Stimulated activated CD4-positive, alpha-beta T cell treated with anti-CD3 and anti-CD28 coated beads, Interleukin-4, amount 100 ng/mL, for 48 hours (primary cell): ENCODE measurements around the gene EEFSEC.

Experiments
- DNase-seq, 2 donors: peaks; one replicate each; pipeline ENCODE4 v3.0.0-alpha.2; 2020; ENCODE audit warnings: low read depth in 2 of 2

EEFSEC gene

GRCh38 chr3:128182656-128183055, 29.4 kb downstream of the EEFSEC start:
- DNase-seq = no peak

GRCh38 chr3:128185630-128186447, 32.6 kb downstream of the EEFSEC start:
- no peak for DNase-seq

GRCh38 chr3:128187495-128187894, 34.2 kb downstream of the EEFSEC start:
- no peak for DNase-seq

- no peak for DNase-seq
Observed at GRCh38 chr3:128188326-128188725, 35.0 kb downstream of the EEFSEC start.

GRCh38 chr3:128188956-128189355, 35.7 kb downstream of the EEFSEC start:
- DNase-seq = no peak

GRCh38 chr3:128190501-128190900, 37.2 kb downstream of the EEFSEC start:
- no peak for DNase-seq

- no peak for DNase-seq
Observed at GRCh38 chr3:128192131-128192530, 38.9 kb downstream of the EEFSEC start.

GRCh38 chr3:128193168-128193567, 39.9 kb downstream of the EEFSEC start:
- no peak for DNase-seq

GRCh38 chr3:128194843-128195242, 41.6 kb downstream of the EEFSEC start:
- DNase-seq = no peak

GRCh38 chr3:128195369-128195768, 42.1 kb downstream of the EEFSEC start:
- no peak for DNase-seq

- no peak for DNase-seq
Observed at GRCh38 chr3:128195802-128196201, 42.5 kb downstream of the EEFSEC start.

- no peak for DNase-seq
Observed at GRCh38 chr3:128196647-128197046, 43.4 kb downstream of the EEFSEC start.

GRCh38 chr3:128197855-128198254, 44.6 kb downstream of the EEFSEC start:
- no peak for DNase-seq

GRCh38 chr3:128198313-128198712, 45.0 kb downstream of the EEFSEC start:
- DNase-seq = no peak

- DNase-seq = no peak
Observed at GRCh38 chr3:128199110-128199509, 45.8 kb downstream of the EEFSEC start.

- DNase-seq = no peak
Observed at GRCh38 chr3:128201158-128201755, 48.0 kb downstream of the EEFSEC start.

GRCh38 chr3:128203169-128203568, 49.9 kb downstream of the EEFSEC start:
- no peak for DNase-seq

GRCh38 chr3:128205558-128206145, 52.4 kb downstream of the EEFSEC start:
- DNase-seq = no peak

- DNase-seq = no peak
Observed at GRCh38 chr3:128207951-128208350, 54.7 kb downstream of the EEFSEC start.

GRCh38 chr3:128210711-128211110, 57.4 kb downstream of the EEFSEC start:
- no peak for DNase-seq

- no peak for DNase-seq
Observed at GRCh38 chr3:128214056-128214455, 60.8 kb downstream of the EEFSEC start.

GRCh38 chr3:128215290-128215689, 62.0 kb downstream of the EEFSEC start:
- no peak for DNase-seq
